ENCODE results near the gene KCTD1.

KCTD1 gene

GRCh38 chr18:26479681-26480079 is 68.7 kb downstream of the KCTD1 start:
- DNase-seq, result no peak

DNA sequence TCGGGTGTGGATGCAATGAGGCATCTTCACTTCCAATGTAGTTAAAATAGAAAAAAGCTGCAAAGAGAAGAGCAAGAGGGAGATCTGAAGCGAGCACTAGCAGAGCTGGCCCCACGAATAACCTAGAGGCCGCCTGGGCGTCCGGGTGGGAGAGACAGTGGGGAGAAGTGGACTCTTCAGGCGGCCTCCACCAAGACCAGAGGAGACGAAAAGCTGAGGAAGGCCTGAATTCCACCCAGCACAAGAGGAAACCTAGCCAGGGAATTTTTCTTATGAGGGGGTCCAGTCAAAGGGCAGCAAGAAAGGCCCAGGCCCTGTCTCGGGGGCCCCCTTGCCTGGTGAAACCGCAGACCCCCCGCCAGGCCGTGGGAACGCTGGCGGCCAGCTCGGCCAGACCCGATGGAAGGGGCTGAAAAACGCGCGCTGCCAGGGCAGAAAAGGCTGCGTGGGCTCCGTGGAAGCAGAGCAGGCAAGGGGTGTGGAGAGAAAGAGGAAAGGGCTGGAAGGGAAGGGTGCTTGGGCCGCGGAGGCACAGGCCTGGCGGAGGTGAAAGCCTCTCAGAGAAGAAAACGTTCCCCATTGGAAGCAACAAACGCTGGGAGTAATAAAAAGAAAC is 69.2 kb downstream of the KCTD1 start:
- DNase-seq, result no peak

DNA sequence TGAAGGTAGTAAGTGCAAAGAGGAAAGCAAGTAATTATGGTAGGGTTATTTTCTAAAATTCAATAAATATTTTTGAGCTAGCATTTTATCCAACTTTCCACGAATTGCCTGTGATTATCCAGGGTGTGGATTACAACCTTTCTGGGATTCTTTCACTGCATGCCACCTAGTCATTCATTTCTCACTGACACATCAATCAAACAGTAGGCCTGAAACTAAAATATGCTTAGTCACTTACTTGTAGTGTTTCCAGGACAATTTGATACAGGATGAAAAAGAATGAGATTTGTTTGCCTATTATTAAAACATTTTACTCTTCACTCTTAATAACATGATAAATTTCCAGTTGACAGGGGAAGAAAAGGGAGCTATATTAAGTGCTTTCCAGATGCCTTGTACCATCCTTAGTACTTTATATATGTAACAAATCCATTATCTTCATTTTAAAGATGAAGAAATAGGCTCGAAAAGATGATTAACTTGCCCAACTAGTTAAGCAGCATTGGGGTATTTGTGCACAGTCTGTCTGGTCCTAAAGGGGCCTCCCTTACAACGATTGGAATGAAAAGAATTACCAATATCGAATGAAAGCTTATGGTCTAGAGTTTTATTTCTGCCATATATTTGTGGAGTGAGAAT is 70.4 kb downstream of the KCTD1 start:
- DNase-seq, result no peak

DNA sequence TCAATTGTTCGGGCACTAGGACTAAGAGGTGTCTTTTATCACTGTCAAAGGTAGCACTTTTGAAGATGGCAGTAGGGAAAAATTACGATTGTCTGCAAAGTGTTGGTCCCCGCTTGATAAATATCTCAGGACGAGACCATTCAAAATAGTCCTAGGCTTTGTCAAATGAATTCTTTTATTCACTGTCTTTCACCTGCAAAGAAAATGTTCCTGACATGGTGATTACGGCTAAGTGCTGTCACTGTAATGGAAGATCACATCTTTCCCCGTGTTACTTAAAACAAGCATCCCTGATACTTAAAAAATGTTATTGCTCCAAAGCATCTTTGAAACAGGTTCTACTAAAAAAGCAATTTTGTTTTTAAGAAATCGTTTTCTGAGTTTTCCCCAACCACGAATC is 71.7 kb downstream of the KCTD1 start:
- no peak for DNase-seq

GRCh38 chr18:26474542-26474941 is 73.8 kb downstream of the KCTD1 start:
- DNase-seq, result no peak

- no peak for DNase-seq
Measured at GRCh38 chr18:26473672-26474071, 74.7 kb downstream of the KCTD1 start.

DNA sequence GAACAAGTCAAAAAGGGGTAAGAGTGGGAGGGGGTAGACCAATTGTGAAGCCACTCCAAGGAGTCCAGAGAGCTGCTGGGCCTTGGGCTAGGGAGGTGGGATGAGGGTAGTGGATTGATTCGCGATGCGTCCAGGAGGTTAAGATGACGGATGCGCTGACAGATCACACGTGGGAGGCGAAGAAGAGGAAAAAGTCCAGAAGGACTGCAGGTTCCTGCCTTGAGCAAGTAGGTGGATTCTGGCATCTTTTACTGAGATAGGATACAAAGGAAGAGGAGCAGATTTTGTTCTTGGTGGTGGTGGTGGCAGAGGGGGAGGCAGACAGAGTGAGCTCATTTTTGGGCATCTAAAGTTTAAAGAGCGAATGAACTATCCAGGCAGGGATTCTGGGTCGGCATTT is 76.5 kb downstream of the KCTD1 start:
- no peak for DNase-seq

DNA sequence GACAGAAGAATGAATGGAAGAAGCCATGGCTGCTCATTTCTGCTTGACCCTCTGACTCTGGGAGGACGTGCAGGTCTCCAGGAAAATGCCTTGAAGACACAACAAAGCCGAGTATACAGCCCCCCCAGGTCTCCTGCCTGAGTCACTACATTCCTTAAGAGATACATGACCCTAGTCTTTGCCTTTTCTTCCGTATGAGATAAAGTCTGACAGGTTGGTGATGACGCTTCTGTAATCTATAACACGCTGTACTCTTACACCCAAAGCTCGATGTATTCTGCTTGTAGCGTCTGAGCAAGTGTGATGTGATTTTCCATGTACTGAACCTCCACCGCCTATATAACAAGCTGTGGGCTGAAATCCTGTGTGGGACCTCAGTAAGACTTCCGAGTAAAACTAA is 77.3 kb downstream of the KCTD1 start:
- no peak for DNase-seq

DNA sequence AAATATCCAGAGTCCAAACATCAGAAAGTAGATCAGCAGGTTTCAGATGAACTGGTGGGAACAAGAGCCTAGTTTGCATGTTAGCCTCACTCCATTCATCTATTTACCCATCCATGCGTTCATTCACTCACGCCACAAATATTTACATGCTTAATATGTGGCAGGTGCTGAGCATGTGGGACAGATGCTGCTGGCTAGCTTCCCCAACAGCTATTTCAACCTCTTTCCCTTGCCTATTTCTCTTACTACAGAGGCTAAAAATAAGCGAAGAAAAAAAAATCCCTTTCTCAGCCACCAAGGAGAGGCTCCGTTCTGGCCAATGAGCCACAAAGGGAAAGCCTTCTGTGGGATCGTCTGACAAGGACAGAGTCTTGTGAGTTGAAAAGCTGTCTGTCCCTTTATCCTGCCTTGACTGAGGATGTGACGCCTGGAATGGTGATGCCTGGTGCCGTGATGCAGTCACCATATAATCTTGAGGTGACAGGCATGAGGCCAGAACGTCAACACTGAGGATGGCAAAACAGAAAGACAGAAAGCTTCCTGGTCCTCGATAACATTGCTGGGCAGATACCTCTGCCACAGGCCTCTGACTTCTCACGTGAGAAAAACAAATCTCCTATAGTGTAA is 78.2 kb downstream of the KCTD1 start:
- peak; percentile 3 for DNase-seq

DNA sequence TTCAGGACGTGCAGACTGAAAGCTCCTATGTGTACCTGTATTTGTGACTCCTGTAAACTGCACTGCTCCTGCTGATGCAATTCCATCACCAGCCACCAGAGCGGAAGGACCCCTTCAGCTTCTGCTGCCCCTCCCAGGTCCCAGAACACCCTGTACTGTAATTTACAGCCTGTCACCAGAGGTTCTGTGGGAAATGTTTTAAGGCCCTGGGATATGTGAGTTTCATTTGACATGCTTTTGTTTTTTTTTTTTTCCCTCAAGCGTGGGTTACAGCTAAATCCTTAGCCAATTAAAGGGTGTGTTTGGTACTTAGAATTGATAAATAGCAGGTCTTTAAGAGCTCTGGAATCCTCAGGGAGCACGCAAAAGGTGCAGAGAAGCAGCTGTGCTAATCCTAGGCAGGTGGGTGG is 79.4 kb downstream of the KCTD1 start:
- DNase-seq, result peak; percentile 53

GRCh38 chr18:26466026-26466425 is 82.3 kb downstream of the KCTD1 start:
- no peak for DNase-seq

GRCh38 chr18:26465431-26465830 is 82.9 kb downstream of the KCTD1 start:
- DNase-seq, result no peak

DNA sequence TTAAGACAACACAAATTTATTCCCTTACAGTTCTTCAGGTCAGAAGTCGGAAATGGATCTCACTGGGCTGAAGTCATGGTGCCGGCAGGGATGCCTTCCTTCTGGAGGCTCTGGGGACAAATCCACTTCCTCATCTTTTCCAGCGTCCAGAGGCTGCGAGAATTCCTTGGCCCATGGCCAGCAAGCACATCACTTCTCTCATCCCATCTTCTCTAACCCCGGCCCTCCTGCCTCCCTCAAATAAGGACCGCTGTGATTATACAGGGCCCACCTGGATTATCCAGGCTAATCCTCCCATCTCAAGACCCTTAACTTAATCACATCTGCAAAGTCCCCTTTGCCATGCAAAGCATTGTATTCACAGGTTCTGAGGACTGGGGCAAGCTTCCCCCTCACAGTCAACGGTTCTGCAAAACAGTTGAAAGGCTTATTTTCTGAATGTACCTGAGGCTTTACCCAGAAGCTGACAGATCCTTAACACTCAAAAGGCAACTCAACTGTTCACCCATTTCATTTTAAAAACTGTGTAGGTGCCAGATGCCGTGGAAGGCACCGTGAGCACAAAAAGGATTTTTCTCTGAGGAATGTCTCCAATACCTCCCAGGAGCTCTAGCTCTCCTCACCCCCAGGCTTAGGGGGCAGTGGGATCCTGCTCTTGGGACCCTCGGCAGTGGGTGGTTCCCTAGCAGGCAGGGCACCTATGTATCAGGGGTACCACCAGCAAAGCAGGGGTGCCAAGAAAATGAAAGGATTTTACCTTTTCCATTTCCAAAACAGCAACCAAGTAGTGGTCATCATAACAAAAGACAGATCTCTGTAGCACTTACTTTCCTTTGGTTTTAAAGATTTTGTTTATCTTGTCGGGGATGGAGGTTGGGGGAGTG is 84.0 kb downstream of the KCTD1 start:
- DNase-seq, result no peak

DNA sequence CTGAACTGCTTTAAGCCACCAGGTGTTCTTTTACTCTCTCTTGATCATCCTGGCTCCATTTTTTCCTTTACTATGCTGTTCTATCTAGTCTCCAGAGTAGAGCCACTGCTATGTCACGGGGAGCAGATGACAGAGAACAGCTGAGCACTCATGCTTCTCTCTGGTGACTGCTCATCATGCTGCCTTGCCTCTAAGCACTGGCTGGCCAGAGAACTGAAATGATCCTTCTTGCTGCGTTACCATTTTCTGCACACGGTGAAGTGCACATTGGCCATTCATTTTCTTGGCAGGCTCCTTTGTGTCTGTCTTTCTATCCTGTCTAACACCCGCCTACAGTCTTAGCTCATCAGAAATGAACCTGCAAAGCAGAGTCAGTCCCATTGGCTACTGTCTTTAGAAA is 86.0 kb downstream of the KCTD1 start:
- no peak for DNase-seq

- DNase-seq, result no peak
Measured at GRCh38 chr18:26461405-26461804, 86.9 kb downstream of the KCTD1 start.

- DNase-seq, result no peak
Measured at GRCh38 chr18:26460449-26461091, 87.8 kb downstream of the KCTD1 start.

- no peak for DNase-seq
Measured at GRCh38 chr18:26459884-26460283, 88.5 kb downstream of the KCTD1 start.

GRCh38 chr18:26459340-26459739 is 89.0 kb downstream of the KCTD1 start:
- DNase-seq, result no peak

GRCh38 chr18:26458526-26459232 is 89.7 kb downstream of the KCTD1 start:
- no peak for DNase-seq

DNA sequence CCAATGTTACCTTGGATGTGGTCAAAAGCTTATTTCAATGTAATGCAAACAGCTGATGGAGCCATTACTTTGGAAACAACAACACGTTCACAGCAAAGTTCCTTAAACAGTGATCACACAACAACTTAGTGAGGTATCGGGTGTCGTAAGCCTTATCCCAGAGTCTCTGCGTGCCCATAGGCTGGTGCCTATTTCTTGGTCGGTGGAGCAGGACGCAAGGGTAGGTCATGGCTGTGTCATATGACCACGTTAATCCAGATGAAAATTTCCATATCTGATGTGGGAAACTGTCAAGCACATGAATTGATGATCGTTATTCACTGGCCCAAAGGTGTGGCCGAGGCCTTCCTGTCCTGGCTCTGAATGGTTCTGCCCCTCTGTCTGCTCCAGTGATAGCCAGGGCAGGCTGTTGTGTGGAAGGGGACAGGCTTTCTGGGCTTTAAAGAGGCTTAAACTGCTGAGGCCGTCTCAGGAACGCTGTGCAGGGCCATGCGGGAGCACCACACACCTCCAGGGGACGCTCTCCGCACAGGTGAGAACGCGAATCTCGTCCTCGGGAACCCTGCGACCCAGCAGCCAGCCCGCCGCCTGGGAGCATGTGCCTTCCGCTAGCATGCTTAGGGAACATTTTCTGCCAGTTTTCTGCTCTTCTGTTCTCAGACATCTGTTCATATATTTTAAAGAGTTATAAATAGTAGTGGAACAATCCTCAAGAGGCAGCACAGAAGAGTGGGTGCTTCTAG is 90.6 kb downstream of the KCTD1 start:
- DNase-seq, result no peak

GRCh38 chr18:26457195-26457594 is 91.2 kb downstream of the KCTD1 start:
- no peak for DNase-seq

DNA sequence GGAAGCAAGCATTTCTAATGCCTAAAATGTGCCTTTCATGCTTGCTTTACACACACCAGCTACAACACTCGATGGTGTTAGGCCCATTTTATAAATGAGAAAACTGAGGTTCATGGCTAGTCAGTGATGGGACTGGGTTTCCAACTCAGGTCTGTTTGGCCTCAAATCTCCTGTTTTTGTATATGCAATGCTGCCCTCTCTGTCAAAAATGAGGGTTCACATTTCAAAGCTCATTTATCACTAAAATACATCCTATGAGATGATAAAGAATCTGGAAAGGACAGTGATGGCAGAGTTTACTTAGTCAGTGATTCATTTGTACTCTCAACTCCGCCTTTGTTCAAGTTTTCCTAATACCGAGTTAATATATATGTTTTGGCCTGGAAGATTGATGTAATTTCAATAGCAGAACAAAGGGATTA is 92.3 kb downstream of the KCTD1 start:
- no peak for DNase-seq
